GM23248 (cell line): ENCODE measurements around the gene BTD.
"Not testable (repeated sequence)": the region's sequence is repeated elsewhere in the genome, so short reads cannot be mapped to it uniquely, and the experiment has no call there.

Experiments used
- EZH2 ChIP-seq: fragments of 200-600 bp; sonication (generic); IDR thresholded peaks from 2 replicates; pipeline ENCODE4 v1.6.1; 2018; ENCODE audit warnings: antibody characterized with exemption, mild to moderate bottlenecking; ENCODE audit not compliant: insufficient read depth, poor library complexity, severe bottlenecking
- EZH2phosphoT487 ChIP-seq: fragments of 200-600 bp; sonication (generic); IDR thresholded peaks from 2 replicates; pipeline ENCODE4 v1.6.1; 2018; ENCODE audit warnings: antibody characterized with exemption, moderate library complexity, mild to moderate bottlenecking, low read depth; ENCODE audit not compliant: insufficient read depth

DNA sequence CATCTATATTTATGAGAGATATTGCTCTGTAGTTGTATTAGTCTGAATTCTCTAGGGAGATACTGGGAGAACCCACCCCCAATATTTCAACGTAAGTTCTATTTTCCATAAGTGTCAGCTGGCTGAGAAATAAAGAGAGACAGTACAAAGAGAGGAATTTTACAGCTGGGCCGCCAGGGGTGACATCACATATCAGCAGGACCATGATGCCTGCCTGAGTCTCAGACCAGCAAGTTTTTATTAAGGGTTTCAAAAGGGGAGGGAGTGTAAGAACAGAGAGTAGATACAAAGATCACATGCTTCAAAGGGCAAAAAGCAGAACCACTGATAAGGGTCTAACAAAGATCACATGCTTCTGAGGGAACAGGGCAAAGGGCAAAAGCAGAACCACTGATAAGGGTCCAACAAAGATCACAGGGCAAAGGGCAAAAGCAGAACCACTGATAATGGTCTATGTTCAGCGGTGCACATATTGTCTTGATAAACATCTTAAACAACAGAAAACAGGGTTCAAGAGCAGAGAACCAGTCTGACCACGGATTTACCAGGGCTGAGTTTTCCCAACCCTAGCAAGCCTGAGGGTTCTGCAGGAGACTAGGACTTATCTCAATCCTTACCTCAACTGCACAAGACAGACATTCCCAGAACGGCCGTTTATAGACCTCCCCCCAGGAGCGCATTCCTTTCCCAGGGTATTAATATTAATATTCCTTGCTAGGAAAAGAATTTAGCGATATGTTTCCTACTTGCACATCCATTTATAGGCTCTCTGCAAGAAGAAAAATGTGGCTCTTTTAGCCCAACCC is 18.3 kb downstream of the BTD start:
- not testable (repeated sequence) for TF ChIP-seq EZH2phosphoT487, EZH2
